CD4-positive, alpha-beta memory T cell (primary cell): Measurements from ENCODE around the gene CDKN2B-AS1. TPM values are rescaled to one million over a fixed set of nuclear protein-coding genes. Genes with fewer than 3 reads are reported as not detected.

ENCODE experiments used
- CTCF ChIA-PET: fragments of 350-600 bp; sonication (Branson Sonifier 250); formaldehyde crosslinking; loops from one replicate; lab custom pipeline; 2021; ENCODE audit warnings: inconsistent platforms; ENCODE audit not compliant: partially characterized antibody; lab: Charles Lee
- POLR2A ChIA-PET: fragments of 350-600 bp; sonication (Branson Sonifier 250); formaldehyde crosslinking; loops from one replicate; lab custom pipeline; 2021; ENCODE audit not compliant: partially characterized antibody; lab: Charles Lee
- DNase-seq, 5 donors: peaks; one replicate each; pipeline versions ENCODE4 v3.0.0 to v3.0.0-alpha.2; 2020 to 2022; ENCODE audit warnings: mixed read lengths in 1 of 5
- H3K27ac ChIP-seq: one replicate; pipeline ENCODE4 v1.7.0; 2013; ENCODE audit warnings: low read depth, low read length
- H3K27me3 ChIP-seq: 2 replicates; pipeline ENCODE4 v1.7.0; 2013; ENCODE audit warnings: mild to moderate bottlenecking, low read length, moderate library complexity; ENCODE audit not compliant: insufficient read depth
- H3K36me3 ChIP-seq: 2 replicates; pipeline ENCODE4 v1.7.0; 2013; ENCODE audit warnings: mild to moderate bottlenecking, low read length, moderate library complexity; ENCODE audit not compliant: insufficient read depth
- H3K4me1 ChIP-seq: 2 replicates; pipeline ENCODE4 v1.7.0; 2013; ENCODE audit warnings: mild to moderate bottlenecking, low read length, moderate library complexity; ENCODE audit not compliant: insufficient read depth
- H3K4me3 ChIP-seq, 2 donors: one replicate each; pipeline ENCODE4 v1.7.0; 2013; ENCODE audit warnings: low read length in 2 of 2, mild to moderate bottlenecking in 1 of 2
- H3K9me3 ChIP-seq, 2 donors: one replicate each; pipeline ENCODE4 v1.7.0; 2013; ENCODE audit warnings: low read length in 2 of 2, control low read depth in 1 of 2; ENCODE audit not compliant: control insufficient read depth in 1 of 2
- H3K27ac Mint-ChIP-seq, 7 donors: one replicate each; pipeline ENCODE4 v1.8.0; 2020 to 2021; ENCODE audit warnings: mixed read lengths in 7 of 7, mild to moderate bottlenecking in 6 of 7, inconsistent platforms in 3 of 7, moderate library complexity in 3 of 7
- H3K27me3 Mint-ChIP-seq, 2 donors: one replicate each; pipeline ENCODE4 v1.8.0; 2020 to 2021; ENCODE audit warnings: mixed read lengths in 2 of 2
- H3K36me3 Mint-ChIP-seq, 2 donors: one replicate each; pipeline ENCODE4 v1.8.0; 2020 to 2021; ENCODE audit warnings: mixed read lengths in 2 of 2, inconsistent platforms in 1 of 2, mild to moderate bottlenecking in 1 of 2
- H3K4me1 Mint-ChIP-seq, 4 donors: one replicate each; pipeline ENCODE4 v1.8.0; 2020 to 2021; ENCODE audit warnings: mixed read lengths in 4 of 4, mild to moderate bottlenecking in 1 of 4
- H3K4me3 Mint-ChIP-seq, 8 donors: one replicate each; pipeline ENCODE4 v1.8.0; 2020 to 2021; ENCODE audit warnings: mixed read lengths in 8 of 8, mild to moderate bottlenecking in 7 of 8, moderate library complexity in 6 of 8, inconsistent platforms in 3 of 8
- H3K9me3 Mint-ChIP-seq, 8 donors: one replicate each; pipeline ENCODE4 v1.8.0; 2020 to 2021; ENCODE audit warnings: mixed read lengths in 8 of 8, mild to moderate bottlenecking in 5 of 8, inconsistent platforms in 3 of 8, moderate library complexity in 1 of 8
- intact Hi-C: fragments of 100-400 bp; cut with micrococcal nuclease; formaldehyde crosslinking; loops from one replicate; pipeline ENCODE4 v1.15.1; 2023
- polyA plus RNA-seq, 2 donors: library from polyadenylated mRNA; unstranded; fragments of 300-500 nt; fragmentation: Illumina TruSeq; gene quantifications; one replicate each; pipeline ENCODE4 v1.2.3, GENCODE V29; 2021
- total RNA-seq, 2 experiments: library from RNA; stranded (reverse); gene quantifications; one replicate each; pipeline ENCODE4 v1.2.3, GENCODE V29; 2021

CDKN2B-AS1 gene
- total and polyA plus RNA-seq, 4 experiments from 2014 or later = 0.11 to 2.2 (median 1.9) TPM; not detected in 1

GRCh38 chr9:22067196-22067595, 72.6 kb downstream of the CDKN2B-AS1 start:
- ChIA-PET POLR2A (no interaction called here), CTCF (interaction anchor here (1.1 kb wide), 1 partner anchor 255 kb away, joined by 5 read pairs; no protein-coding TSS in a partner anchor)
- H3K36me3 Mint-ChIP-seq = no peaks in the 10 kb centered on the region

GRCh38 chr9:22068369-22068768, 73.8 kb downstream of the CDKN2B-AS1 start:
- Histone ChIP-seq H3K4me3 (no peak overlapping the region), H3K9me3 (no peaks in the 10 kb centered on the region), H3K27me3 (no peaks in the 10 kb centered on the region), H3K4me1 (peaks cover 35% of the 10 kb centered on the region), H3K36me3 (no peaks in the 10 kb centered on the region), H3K27ac (no peak overlapping the region)
- no peak for DNase-seq
- POLR2A ChIA-PET = no interaction called here
- peaks cover 28 to 43% (median 33%) of the 10 kb centered on the region in 4 donors for H3K4me1 Mint-ChIP-seq
- intact Hi-C loops = no loop called here
- no peak overlapping the region for H3K4me3 Mint-ChIP-seq
- no peak overlapping the region for H3K27ac Mint-ChIP-seq
- H3K36me3 Mint-ChIP-seq = no peaks in the 10 kb centered on the region
- CTCF ChIA-PET = interaction anchor here (0.9 to 1.4 kb wide), 2 partner anchors 14 to 60 kb away, joined by 3 read pairs; no protein-coding TSS in a partner anchor
- peaks cover 0 to 2% of the 10 kb centered on the region in 2 donors for H3K27me3 Mint-ChIP-seq
- no peaks in the 10 kb centered on the region for H3K9me3 Mint-ChIP-seq

More at GRCh38 chr9:22067196-22067595, 72.6 kb downstream of the CDKN2B-AS1 start:
- no peaks in the 10 kb centered on the region for H3K27me3 ChIP-seq
- Mint-ChIP-seq H3K27me3 (peaks cover 0 to 2% of the 10 kb centered on the region in 2 donors), H3K4me1 (peaks cover 18 to 37% (median 25%) of the 10 kb centered on the region in 4 donors), H3K4me3 (no peak overlapping the region), H3K27ac (no peak overlapping the region), H3K9me3 (no peaks in the 10 kb centered on the region)
- no peak for DNase-seq
- H3K9me3 ChIP-seq = no peaks in the 10 kb centered on the region
- H3K36me3 ChIP-seq = no peaks in the 10 kb centered on the region
- no peak overlapping the region for H3K27ac ChIP-seq
- H3K4me3 ChIP-seq = no peak overlapping the region
- intact Hi-C loops = no loop called here
- H3K4me1 ChIP-seq = peaks cover 24% of the 10 kb centered on the region

- ChIA-PET POLR2A (no interaction called here), CTCF (interaction anchor here (0.9 kb wide), 1 partner anchor 8 kb away, joined by 3 read pairs; no protein-coding TSS in a partner anchor)
- Mint-ChIP-seq H3K27ac (peak overlapping the region in 2 of 7 donors; percentile 5 to 58), H3K27me3 (peaks cover 0 to 2% of the 10 kb centered on the region in 2 donors), H3K9me3 (no peaks in the 10 kb centered on the region), H3K4me3 (peak overlapping the region in 5 of 8 donors; percentile 4 to 60 (median 32)), H3K36me3 (no peaks in the 10 kb centered on the region), H3K4me1 (peaks cover 20 to 44% (median 27%) of the 10 kb centered on the region in 4 donors)
- Histone ChIP-seq H3K27me3 (no peaks in the 10 kb centered on the region), H3K4me3 (no peak overlapping the region), H3K27ac (no peak overlapping the region), H3K36me3 (no peaks in the 10 kb centered on the region), H3K4me1 (peaks cover 46% of the 10 kb centered on the region), H3K9me3 (no peaks in the 10 kb centered on the region)
- intact Hi-C loops = no loop called here
- peak in 1 of 5 donors; percentile 10 for DNase-seq
Observed at GRCh38 chr9:22073349-22073748, 78.8 kb downstream of the CDKN2B-AS1 start.

- H3K27ac Mint-ChIP-seq = no peak overlapping the region
- H3K36me3 ChIP-seq = no peaks in the 10 kb centered on the region
- no peak overlapping the region for H3K27ac ChIP-seq
- H3K9me3 Mint-ChIP-seq = no peaks in the 10 kb centered on the region
- DNase-seq = no peak
- no peak overlapping the region for H3K4me3 ChIP-seq
- CTCF ChIA-PET = no interaction called here
- H3K36me3 Mint-ChIP-seq = no peaks in the 10 kb centered on the region
- H3K27me3 ChIP-seq = no peaks in the 10 kb centered on the region
- peaks cover 0 to 6% of the 10 kb centered on the region in 2 donors for H3K27me3 Mint-ChIP-seq
- peaks cover 62% of the 10 kb centered on the region for H3K4me1 ChIP-seq
- H3K4me3 Mint-ChIP-seq = peak overlapping the region in 2 of 8 donors; percentile 23 to 41
- POLR2A ChIA-PET = no interaction called here
- H3K9me3 ChIP-seq = no peaks in the 10 kb centered on the region
- intact Hi-C loops = no loop called here
- H3K4me1 Mint-ChIP-seq = peaks cover 27 to 54% (median 38%) of the 10 kb centered on the region in 4 donors
Observed at GRCh38 chr9:22078081-22078480, 83.5 kb downstream of the CDKN2B-AS1 start.

- ChIA-PET POLR2A (no interaction called here), CTCF (interaction anchor here (1.2 to 1.8 kb wide), 2 partner anchors 25 to 267 kb away, joined by 3 to 5 read pairs; no protein-coding TSS in a partner anchor)
- Histone ChIP-seq H3K27me3 (no peaks in the 10 kb centered on the region), H3K9me3 (no peaks in the 10 kb centered on the region), H3K4me1 (peaks cover 44% of the 10 kb centered on the region), H3K36me3 (no peaks in the 10 kb centered on the region), H3K4me3 (no peak overlapping the region), H3K27ac (peak overlapping the region; percentile 0)
- Mint-ChIP-seq H3K4me1 (peaks cover 18 to 37% (median 32%) of the 10 kb centered on the region in 4 donors), H3K36me3 (no peaks in the 10 kb centered on the region), H3K27me3 (peaks cover 0 to 8% of the 10 kb centered on the region in 2 donors), H3K4me3 (peak overlapping the region; percentile 5 to 63 (median 45)), H3K9me3 (no peaks in the 10 kb centered on the region), H3K27ac (peak overlapping the region; percentile 16 to 93 (median 58))
- intact Hi-C loops = no loop called here
- DNase-seq = peak; percentile 48 to 70 (median 52)
Observed at GRCh38 chr9:22079873-22080341, 85.3 kb downstream of the CDKN2B-AS1 start.

GRCh38 chr9:22084336-22085035, 89.9 kb downstream of the CDKN2B-AS1 start:
- Histone ChIP-seq H3K4me3 (no peak overlapping the region), H3K4me1 (peaks cover 14% of the 10 kb centered on the region), H3K9me3 (no peaks in the 10 kb centered on the region), H3K27ac (no peak overlapping the region), H3K36me3 (no peaks in the 10 kb centered on the region), H3K27me3 (no peaks in the 10 kb centered on the region)
- intact Hi-C loops = no loop called here
- Mint-ChIP-seq H3K9me3 (no peaks in the 10 kb centered on the region), H3K27me3 (peaks cover 0 to 6% of the 10 kb centered on the region in 2 donors), H3K4me1 (peaks cover 10 to 11% (median 11%) of the 10 kb centered on the region in 4 donors), H3K4me3 (no peak overlapping the region), H3K27ac (no peak overlapping the region), H3K36me3 (no peaks in the 10 kb centered on the region)
- no peak for DNase-seq
- ChIA-PET CTCF (interaction anchor here (1.1 kb wide), 1 partner anchor 35 kb away, joined by 3 read pairs; no protein-coding TSS in a partner anchor), POLR2A (no interaction called here)

- Mint-ChIP-seq H3K4me1 (no peaks in the 10 kb centered on the region), H3K27me3 (peaks cover 0 to 4% of the 10 kb centered on the region in 2 donors), H3K4me3 (no peak overlapping the region), H3K27ac (no peak overlapping the region), H3K36me3 (peaks cover 0 to 4% of the 10 kb centered on the region in 2 donors), H3K9me3 (peaks cover 0 to 11% (median 7%) of the 10 kb centered on the region in 8 donors)
- Histone ChIP-seq H3K27me3 (no peaks in the 10 kb centered on the region), H3K27ac (no peak overlapping the region), H3K36me3 (no peaks in the 10 kb centered on the region), H3K4me1 (no peaks in the 10 kb centered on the region), H3K4me3 (no peak overlapping the region), H3K9me3 (no peaks in the 10 kb centered on the region)
- DNase-seq = no peak
- ChIA-PET POLR2A (no interaction called here), CTCF (no interaction called here)
- intact Hi-C loops = no loop called here
Observed at GRCh38 chr9:22088053-22088716, 93.6 kb downstream of the CDKN2B-AS1 start.
